ENCODE measurements around the gene UGT1A4. TPM values are rescaled to one million over a fixed set of nuclear protein-coding genes. Genes with fewer than 3 reads are reported as not detected.

The UGT1A4 gene
- total and polyA plus RNA-seq, 2 donors (not counting 3 experiments of a cell fraction or from before 2014, with no cell fraction given): not detected

- no peaks in the 10 kb centered on the region for H3K9me3 ChIP-seq (replicated peaks; ENCODE audit: control insufficient read depth, insufficient read depth, low read length)
- BruUV-seq (replicated peaks): no TSS peak
- CTCF ChIA-PET: no interaction called here
- H3K27ac ChIP-seq (ENCODE audit: insufficient read depth, low read depth, low read length): no peak overlapping the region
- FAIRE-seq: no peak
- H3K4me1 ChIP-seq (ENCODE audit: control insufficient read depth, extremely low read depth, insufficient read depth, low read length): no peaks in the 10 kb centered on the region
- TF ChIP-seq POLR2A (IDR thresholded peaks at IDR 0.05; ENCODE audit: low read depth, low read length) (no peak), JUN (IDR thresholded peaks at IDR 0.05; ENCODE audit: borderline replicate concordance, insufficient read depth, insufficient read length, low read depth) (no peak), EZH2 (IDR thresholded peaks at IDR 0.05; ENCODE audit: borderline replicate concordance, low read depth, low read length, severe bottlenecking) (no peak), MAX (IDR thresholded peaks at IDR 0.05; ENCODE audit: insufficient read depth, insufficient read length) (no peak), CTCF (IDR thresholded peaks at IDR 0.05; ENCODE audit: extremely low read depth in 1 of 2, insufficient read depth in 1 of 2, low read depth in 1 of 2, low read length in 2 of 2) (no peak), GATA2 (IDR thresholded peaks at IDR 0.05; ENCODE audit: insufficient read depth, insufficient read length, low read depth, low read length) (no peak), FOS (IDR thresholded peaks at IDR 0.05; ENCODE audit: borderline replicate concordance, insufficient read depth, low read length) (no peak), POLR2AphosphoS5 (IDR thresholded peaks at IDR 0.05; ENCODE audit: insufficient read depth, low read depth, low read length) (no peak), MYC (IDR thresholded peaks at IDR 0.05; ENCODE audit: low read depth, low read length) (no peak)
- no peak for DNase-seq (ENCODE audit: low read depth, low spot score)
- no peak overlapping the region for H3K4me3 ChIP-seq (replicated peaks in 1 of 3; ENCODE audit: insufficient read depth in 1 of 3, low read depth in 1 of 3, low read length in 3 of 3)
- POLR2A ChIA-PET: no interaction called here
- H3K79me2 ChIP-seq (ENCODE audit: control insufficient read depth, insufficient read depth, low read length): no peaks in the 10 kb centered on the region
- dilution Hi-C loops (cut with MboI; ENCODE audit: extremely low pct_ligation_motif_present, low sequenced_read_pairs) (no loop called here), intact Hi-C loops (cut with micrococcal nuclease) (no loop called here)
- no peak overlapping the region for H3K4me2 ChIP-seq (ENCODE audit: insufficient read depth, low read length)
- no peaks in the 10 kb centered on the region for H4K20me1 ChIP-seq (replicated peaks; ENCODE audit: control insufficient read depth, extremely low read depth, insufficient read depth, low read length)
- H2AFZ ChIP-seq (ENCODE audit: low read depth, low read length): no peak overlapping the region
- no peaks in the 10 kb centered on the region for H3K36me3 ChIP-seq (ENCODE audit: control insufficient read depth in 2 of 2, extremely low read depth in 1 of 2, insufficient read depth in 2 of 2, low read length in 2 of 2)
- H3K9me1 ChIP-seq (replicated peaks; ENCODE audit: control insufficient read depth, extremely low read depth, insufficient read depth, low read length): no peaks in the 10 kb centered on the region
- H3K9ac ChIP-seq (replicated peaks; ENCODE audit: extremely low read depth, insufficient read depth, low read length): no peak overlapping the region
- H3K27me3 ChIP-seq (ENCODE audit: control insufficient read depth in 2 of 2, insufficient read depth in 2 of 2, low read length in 2 of 2): no peaks in the 10 kb centered on the region
Observed at GRCh38 chr2:233680361-233681045, 38.0 kb upstream of the UGT1A4 start.

Measured in endothelial cell of umbilical vein (primary cell).